SU-DHL-6 (cell line): ENCODE data around the gene SOX5.

Experiments used
- H2AFZ ChIP-seq: fragments of 200-600 bp; sonication (generic); 2 replicates; pipeline ENCODE4 v1.6.1; 2014; ENCODE audit warnings: low read depth, mild to moderate bottlenecking, moderate library complexity, mixed read lengths, antibody characterized with exemption, low read length; ENCODE audit not compliant: severe bottlenecking
- H3F3A ChIP-seq: fragments of 200-600 bp; shearing (Covaris generic); 2 replicates; pipeline ENCODE4 v1.6.0; 2016; ENCODE audit warnings: antibody characterized with exemption, mild to moderate bottlenecking; ENCODE audit not compliant: insufficient read depth
- H3K27ac ChIP-seq: fragments of 200-600 bp; sonication (generic); 2 replicates; pipeline ENCODE4 v1.5.1; 2016; ENCODE audit warnings: low read depth, mild to moderate bottlenecking, low read length, moderate library complexity, mixed read lengths
- H3K27me3 ChIP-seq: fragments of 200-600 bp; sonication (generic), shearing (Covaris generic); 2 replicates; pipeline ENCODE4 v1.6.0; 2014; ENCODE audit warnings: mild to moderate bottlenecking, low read length
- H3K36me3 ChIP-seq: fragments of 200-600 bp; sonication (generic); 2 replicates; pipeline ENCODE4 v1.6.1; 2014; ENCODE audit warnings: mild to moderate bottlenecking, low read length, mixed read lengths
- H3K4me2 ChIP-seq: fragments of 300-600, 200-600 bp; shearing (Covaris generic), sonication (generic); 2 replicates; pipeline ENCODE4 v1.6.0; 2014; ENCODE audit warnings: low read length, low read depth, mild to moderate bottlenecking; ENCODE audit not compliant: poor library complexity, severe bottlenecking
- H3K4me3 ChIP-seq: fragments of 200-600 bp; sonication (generic); 2 replicates; pipeline ENCODE4 v1.5.1; 2014; ENCODE audit warnings: antibody characterized with exemption, low read length, mild to moderate bottlenecking, mixed read lengths; ENCODE audit not compliant: insufficient read depth, poor library complexity, severe bottlenecking
- H3K79me2 ChIP-seq: fragments of 200-600 bp; sonication (generic); 2 replicates; pipeline ENCODE4 v1.6.1; 2014; ENCODE audit warnings: mild to moderate bottlenecking, low read length, moderate library complexity; ENCODE audit not compliant: insufficient read depth
- H3K9ac ChIP-seq: fragments of 200-600 bp; sonication (generic); 2 replicates; pipeline ENCODE4 v1.7.0; 2014; ENCODE audit warnings: mild to moderate bottlenecking, low read length
- H3K9me2 ChIP-seq: fragments of 200-600 bp; sonication (generic); replicated peaks from 2 replicates; pipeline ENCODE4 v1.6.1; 2014; ENCODE audit warnings: low read length; ENCODE audit not compliant: insufficient read depth
- H3K9me3 ChIP-seq: fragments of 200-600 bp; sonication (generic); 2 replicates; pipeline ENCODE4 v1.6.1; 2014; ENCODE audit warnings: low read length, mixed read lengths; ENCODE audit not compliant: insufficient read depth
- H4K20me1 ChIP-seq: fragments of 200-600 bp; sonication (generic); 2 replicates; pipeline ENCODE4 v1.6.1; 2014; ENCODE audit warnings: low read depth, mild to moderate bottlenecking, antibody characterized with exemption, low read length, moderate library complexity, mixed read lengths
- EZH2phosphoT487 ChIP-seq: fragments of 200-600 bp; sonication (generic), shearing (Covaris generic); conservative IDR thresholded peaks from 2 replicates; pipeline ENCODE4 v1.6.1; 2018; ENCODE audit warnings: mild to moderate bottlenecking, antibody characterized with exemption, low read length, moderate library complexity, mixed read lengths
- TF ChIP-seq, protein P1 (sequence below): fragments of 200-600 bp; sonication (generic); IDR thresholded peaks from one replicate; pipeline ENCODE4 v1.5.1; 2017; ENCODE audit warnings: antibody characterized with exemption, mild to moderate bottlenecking, low read length, moderate library complexity; ENCODE audit not compliant: insufficient read depth, poor library complexity, severe bottlenecking

Gene SOX5

GRCh38 chr12:23564451-23565152 is 384.9 kb downstream of the SOX5 start:
- Histone ChIP-seq H3K36me3 (no peaks in the 10 kb centered on the region), H3K9ac (no peak overlapping the region), H3K4me3 (no peak overlapping the region), H3K9me3 (no peaks in the 10 kb centered on the region), H3F3A (no peaks in the 10 kb centered on the region), H3K79me2 (no peaks in the 10 kb centered on the region), H4K20me1 (no peaks in the 10 kb centered on the region), H3K9me2 (no peaks in the 10 kb centered on the region), H3K4me2 (no peak overlapping the region), H2AFZ (no peak overlapping the region), H3K27ac (no peak overlapping the region), H3K27me3 (no peaks in the 10 kb centered on the region)
- TF ChIP-seq, protein P1, sequence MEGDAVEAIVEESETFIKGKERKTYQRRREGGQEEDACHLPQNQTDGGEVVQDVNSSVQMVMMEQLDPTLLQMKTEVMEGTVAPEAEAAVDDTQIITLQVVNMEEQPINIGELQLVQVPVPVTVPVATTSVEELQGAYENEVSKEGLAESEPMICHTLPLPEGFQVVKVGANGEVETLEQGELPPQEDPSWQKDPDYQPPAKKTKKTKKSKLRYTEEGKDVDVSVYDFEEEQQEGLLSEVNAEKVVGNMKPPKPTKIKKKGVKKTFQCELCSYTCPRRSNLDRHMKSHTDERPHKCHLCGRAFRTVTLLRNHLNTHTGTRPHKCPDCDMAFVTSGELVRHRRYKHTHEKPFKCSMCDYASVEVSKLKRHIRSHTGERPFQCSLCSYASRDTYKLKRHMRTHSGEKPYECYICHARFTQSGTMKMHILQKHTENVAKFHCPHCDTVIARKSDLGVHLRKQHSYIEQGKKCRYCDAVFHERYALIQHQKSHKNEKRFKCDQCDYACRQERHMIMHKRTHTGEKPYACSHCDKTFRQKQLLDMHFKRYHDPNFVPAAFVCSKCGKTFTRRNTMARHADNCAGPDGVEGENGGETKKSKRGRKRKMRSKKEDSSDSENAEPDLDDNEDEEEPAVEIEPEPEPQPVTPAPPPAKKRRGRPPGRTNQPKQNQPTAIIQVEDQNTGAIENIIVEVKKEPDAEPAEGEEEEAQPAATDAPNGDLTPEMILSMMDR, result no peak
- no peak for TF ChIP-seq EZH2phosphoT487

- no peak overlapping the region for H3K27ac ChIP-seq
- no peaks in the 10 kb centered on the region for H3K9me3 ChIP-seq
- no peak overlapping the region for H2AFZ ChIP-seq
- H3F3A ChIP-seq, result no peaks in the 10 kb centered on the region
- no peaks in the 10 kb centered on the region for H3K9me2 ChIP-seq
- H3K9ac ChIP-seq, result no peak overlapping the region
- no peaks in the 10 kb centered on the region for H3K36me3 ChIP-seq
- no peaks in the 10 kb centered on the region for H3K79me2 ChIP-seq
- no peak overlapping the region for H3K4me2 ChIP-seq
- no peak overlapping the region for H3K4me3 ChIP-seq
- no peaks in the 10 kb centered on the region for H3K27me3 ChIP-seq
- TF ChIP-seq, protein P1, result no peak
- TF ChIP-seq EZH2phosphoT487, result no peak
- H4K20me1 ChIP-seq, result no peaks in the 10 kb centered on the region
Observed at GRCh38 chr12:23561364-23562345, 387.8 kb downstream of the SOX5 start.

DNA sequence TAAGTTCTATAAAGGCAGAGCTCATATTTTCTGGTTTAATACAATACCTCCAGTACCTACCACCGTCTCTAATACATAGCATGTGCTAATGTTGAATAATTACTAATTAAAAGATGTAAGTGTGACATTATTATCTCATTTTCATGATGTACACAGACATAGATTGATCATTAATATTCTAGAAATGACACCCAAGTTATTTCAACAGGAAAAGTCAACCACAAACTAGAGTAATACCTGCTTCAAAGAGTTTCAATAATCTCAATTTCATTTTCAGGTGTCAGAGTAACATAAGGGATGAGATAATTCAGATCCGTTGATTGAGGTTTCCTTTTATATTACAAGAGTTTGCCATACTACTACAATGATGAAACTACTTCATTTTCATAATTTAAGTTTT is 388.9 kb downstream of the SOX5 start:
- H3K79me2 ChIP-seq, result no peaks in the 10 kb centered on the region
- H3K9me2 ChIP-seq, result no peaks in the 10 kb centered on the region
- no peaks in the 10 kb centered on the region for H3K36me3 ChIP-seq
- no peak overlapping the region for H3K9ac ChIP-seq
- H3K27ac ChIP-seq, result no peak overlapping the region
- H2AFZ ChIP-seq, result no peak overlapping the region
- no peak for TF ChIP-seq EZH2phosphoT487
- TF ChIP-seq, protein P1, result no peak
- no peaks in the 10 kb centered on the region for H3K9me3 ChIP-seq
- no peaks in the 10 kb centered on the region for H3F3A ChIP-seq
- H4K20me1 ChIP-seq, result no peaks in the 10 kb centered on the region
- H3K4me2 ChIP-seq, result no peak overlapping the region
- H3K27me3 ChIP-seq, result no peaks in the 10 kb centered on the region
- no peak overlapping the region for H3K4me3 ChIP-seq
